ENCODE measurements around the gene STUB1. TPM values are rescaled to one million over a fixed set of nuclear protein-coding genes. Genes with fewer than 3 reads are reported as not detected.

Gene STUB1
- total and polyA plus RNA-seq, 5 donors from 2014 or later = 63.2 to 142 (median 129) TPM

- Mint-ChIP-seq H3K27ac (no peak overlapping the region), H3K4me3 (no peak overlapping the region), H3K9me3 (no peaks in the 10 kb centered on the region), H3K36me3 (no peaks in the 10 kb centered on the region), H3K27me3 (no peaks in the 10 kb centered on the region), H3K4me1 (peaks cover 0 to 5% (median 0%) of the 10 kb centered on the region in 4 donors)
- Histone ChIP-seq H3K4me1 (ENCODE audit: control insufficient read depth, insufficient read depth, low read length, poor library complexity, severe bottlenecking) (peaks cover 5% of the 10 kb centered on the region), H3K27me3 (ENCODE audit: control insufficient read depth, insufficient read depth, low read length) (no peaks in the 10 kb centered on the region), H3K9me3 (ENCODE audit: control insufficient read depth in 2 of 2, low read length in 2 of 2) (no peaks in the 10 kb centered on the region), H3K27ac (ENCODE audit: insufficient read depth, low read length, poor library complexity, severe bottlenecking) (no peak overlapping the region), H3K4me3 (ENCODE audit: low read depth, low read length) (no peak overlapping the region), H3K36me3 (ENCODE audit: control insufficient read depth, insufficient read depth, low read length) (no peaks in the 10 kb centered on the region)
- DNase-seq = no peak
- ATAC-seq (ENCODE audit: low read depth in 2 of 2) = no peak
These were observed 22.7 kb upstream of the STUB1 start for GRCh38 chr16:657487-657886.

GRCh38 chr16:658679-659571 lies 21.3 kb upstream of the STUB1 start:
- no peak overlapping the region for H3K27ac Mint-ChIP-seq
- DNase-seq (no peak), ATAC-seq (ENCODE audit: low read depth in 2 of 2) (no peak)
- H3K4me1 Mint-ChIP-seq = peaks cover 0 to 7% (median 0%) of the 10 kb centered on the region in 4 donors
- Histone ChIP-seq H3K9me3 (ENCODE audit: control insufficient read depth in 2 of 2, low read length in 2 of 2) (no peaks in the 10 kb centered on the region), H3K27me3 (ENCODE audit: control insufficient read depth, insufficient read depth, low read length) (no peaks in the 10 kb centered on the region), H3K36me3 (ENCODE audit: control insufficient read depth, insufficient read depth, low read length) (no peaks in the 10 kb centered on the region), H3K27ac (ENCODE audit: insufficient read depth, low read length, poor library complexity, severe bottlenecking) (no peak overlapping the region), H3K4me3 (ENCODE audit: low read depth, low read length) (no peak overlapping the region), H3K4me1 (ENCODE audit: control insufficient read depth, insufficient read depth, low read length, poor library complexity, severe bottlenecking) (peaks cover 5% of the 10 kb centered on the region)
- no peaks in the 10 kb centered on the region for H3K27me3 Mint-ChIP-seq
- H3K36me3 Mint-ChIP-seq = no peaks in the 10 kb centered on the region
- no peak overlapping the region for H3K4me3 Mint-ChIP-seq
- no peaks in the 10 kb centered on the region for H3K9me3 Mint-ChIP-seq

GRCh38 chr16:659618-660017 lies 20.6 kb upstream of the STUB1 start:
- H3K9me3 Mint-ChIP-seq = no peaks in the 10 kb centered on the region
- H3K9me3 ChIP-seq (ENCODE audit: control insufficient read depth in 2 of 2, low read length in 2 of 2) = no peaks in the 10 kb centered on the region
- H3K36me3 ChIP-seq (ENCODE audit: control insufficient read depth, insufficient read depth, low read length) = no peaks in the 10 kb centered on the region
- no peak overlapping the region for H3K4me3 ChIP-seq (ENCODE audit: low read depth, low read length)
- no peaks in the 10 kb centered on the region for H3K27me3 ChIP-seq (ENCODE audit: control insufficient read depth, insufficient read depth, low read length)
- no peak for ATAC-seq (ENCODE audit: low read depth in 2 of 2)
- H3K27me3 Mint-ChIP-seq = no peaks in the 10 kb centered on the region
- no peaks in the 10 kb centered on the region for H3K36me3 Mint-ChIP-seq
- DNase-seq = no peak
- H3K4me1 Mint-ChIP-seq = peaks cover 0 to 7% (median 0%) of the 10 kb centered on the region in 4 donors
- H3K4me3 Mint-ChIP-seq = no peak overlapping the region
- H3K27ac ChIP-seq (ENCODE audit: insufficient read depth, low read length, poor library complexity, severe bottlenecking) = no peak overlapping the region
- H3K4me1 ChIP-seq (ENCODE audit: control insufficient read depth, insufficient read depth, low read length, poor library complexity, severe bottlenecking) = peaks cover 5% of the 10 kb centered on the region
- H3K27ac Mint-ChIP-seq = no peak overlapping the region

- Mint-ChIP-seq H3K27ac (no peak overlapping the region), H3K36me3 (no peaks in the 10 kb centered on the region), H3K9me3 (no peaks in the 10 kb centered on the region), H3K4me3 (no peak overlapping the region), H3K27me3 (no peaks in the 10 kb centered on the region), H3K4me1 (peaks cover 0 to 7% (median 0%) of the 10 kb centered on the region in 4 donors)
- no peak for DNase-seq
- H3K27me3 ChIP-seq (ENCODE audit: control insufficient read depth, insufficient read depth, low read length) = no peaks in the 10 kb centered on the region
- H3K27ac ChIP-seq (ENCODE audit: insufficient read depth, low read length, poor library complexity, severe bottlenecking) = no peak overlapping the region
- no peaks in the 10 kb centered on the region for H3K9me3 ChIP-seq (ENCODE audit: control insufficient read depth in 2 of 2, low read length in 2 of 2)
- no peak overlapping the region for H3K4me3 ChIP-seq (ENCODE audit: low read depth, low read length)
- peaks cover 5% of the 10 kb centered on the region for H3K4me1 ChIP-seq (ENCODE audit: control insufficient read depth, insufficient read depth, low read length, poor library complexity, severe bottlenecking)
- H3K36me3 ChIP-seq (ENCODE audit: control insufficient read depth, insufficient read depth, low read length) = no peaks in the 10 kb centered on the region
- no peak for ATAC-seq (ENCODE audit: low read depth in 2 of 2)
These were observed 20.1 kb upstream of the STUB1 start for GRCh38 chr16:660132-660458.

- Histone ChIP-seq H3K27me3 (ENCODE audit: control insufficient read depth, insufficient read depth, low read length) (no peaks in the 10 kb centered on the region), H3K9me3 (ENCODE audit: control insufficient read depth in 2 of 2, low read length in 2 of 2) (no peaks in the 10 kb centered on the region), H3K4me1 (ENCODE audit: control insufficient read depth, insufficient read depth, low read length, poor library complexity, severe bottlenecking) (peaks cover 5% of the 10 kb centered on the region), H3K4me3 (ENCODE audit: low read depth, low read length) (no peak overlapping the region), H3K27ac (ENCODE audit: insufficient read depth, low read length, poor library complexity, severe bottlenecking) (no peak overlapping the region), H3K36me3 (ENCODE audit: control insufficient read depth, insufficient read depth, low read length) (no peaks in the 10 kb centered on the region)
- Mint-ChIP-seq H3K4me3 (peak overlapping the region in 2 of 4 donors; percentile 21 to 54), H3K4me1 (peaks cover 0 to 7% (median 0%) of the 10 kb centered on the region in 4 donors), H3K27me3 (no peaks in the 10 kb centered on the region), H3K36me3 (no peaks in the 10 kb centered on the region), H3K9me3 (no peaks in the 10 kb centered on the region), H3K27ac (no peak overlapping the region)
- ATAC-seq (ENCODE audit: low read depth in 2 of 2) (peak; percentile 53 to 66), DNase-seq (peak; percentile 57 to 73 (median 65))
These were observed 19.6 kb upstream of the STUB1 start for GRCh38 chr16:660459-661183.

GRCh38 chr16:661184-661821 lies 18.9 kb upstream of the STUB1 start:
- ATAC-seq (ENCODE audit: low read depth in 2 of 2) (no peak), DNase-seq (no peak)
- no peaks in the 10 kb centered on the region for H3K27me3 ChIP-seq (ENCODE audit: control insufficient read depth, insufficient read depth, low read length)
- no peaks in the 10 kb centered on the region for H3K27me3 Mint-ChIP-seq
- peaks cover 5% of the 10 kb centered on the region for H3K4me1 ChIP-seq (ENCODE audit: control insufficient read depth, insufficient read depth, low read length, poor library complexity, severe bottlenecking)
- H3K4me3 Mint-ChIP-seq = peak overlapping the region in 2 of 4 donors; percentile 21 to 54
- no peaks in the 10 kb centered on the region for H3K9me3 ChIP-seq (ENCODE audit: control insufficient read depth in 2 of 2, low read length in 2 of 2)
- peaks cover 0 to 7% (median 0%) of the 10 kb centered on the region in 4 donors for H3K4me1 Mint-ChIP-seq
- no peaks in the 10 kb centered on the region for H3K36me3 ChIP-seq (ENCODE audit: control insufficient read depth, insufficient read depth, low read length)
- no peak overlapping the region for H3K27ac ChIP-seq (ENCODE audit: insufficient read depth, low read length, poor library complexity, severe bottlenecking)
- no peak overlapping the region for H3K4me3 ChIP-seq (ENCODE audit: low read depth, low read length)
- H3K27ac Mint-ChIP-seq = peak overlapping the region in 1 of 3 donors; percentile 36
- no peaks in the 10 kb centered on the region for H3K36me3 Mint-ChIP-seq
- H3K9me3 Mint-ChIP-seq = no peaks in the 10 kb centered on the region

GRCh38 chr16:662095-662494 lies 18.1 kb upstream of the STUB1 start:
- DNase-seq (no peak), ATAC-seq (ENCODE audit: low read depth in 2 of 2) (no peak)
- H3K4me3 ChIP-seq (ENCODE audit: low read depth, low read length) = no peak overlapping the region
- no peaks in the 10 kb centered on the region for H3K9me3 Mint-ChIP-seq
- H3K27ac ChIP-seq (ENCODE audit: insufficient read depth, low read length, poor library complexity, severe bottlenecking) = no peak overlapping the region
- no peaks in the 10 kb centered on the region for H3K36me3 ChIP-seq (ENCODE audit: control insufficient read depth, insufficient read depth, low read length)
- H3K27me3 ChIP-seq (ENCODE audit: control insufficient read depth, insufficient read depth, low read length) = no peaks in the 10 kb centered on the region
- no peaks in the 10 kb centered on the region for H3K36me3 Mint-ChIP-seq
- peaks cover 10% of the 10 kb centered on the region for H3K4me1 ChIP-seq (ENCODE audit: control insufficient read depth, insufficient read depth, low read length, poor library complexity, severe bottlenecking)
- peaks cover 0 to 7% (median 0%) of the 10 kb centered on the region in 4 donors for H3K4me1 Mint-ChIP-seq
- H3K27me3 Mint-ChIP-seq = no peaks in the 10 kb centered on the region
- H3K9me3 ChIP-seq (ENCODE audit: control insufficient read depth in 2 of 2, low read length in 2 of 2) = no peaks in the 10 kb centered on the region
- no peak overlapping the region for H3K27ac Mint-ChIP-seq
- H3K4me3 Mint-ChIP-seq = no peak overlapping the region

Measured in CD4-positive, CD25-positive, alpha-beta regulatory T cell (primary cell).